ENCODE data around the gene LDLR.
A peak's percentile ranks its signal among the peaks of the same experiment; 100 is the strongest.

DNA sequence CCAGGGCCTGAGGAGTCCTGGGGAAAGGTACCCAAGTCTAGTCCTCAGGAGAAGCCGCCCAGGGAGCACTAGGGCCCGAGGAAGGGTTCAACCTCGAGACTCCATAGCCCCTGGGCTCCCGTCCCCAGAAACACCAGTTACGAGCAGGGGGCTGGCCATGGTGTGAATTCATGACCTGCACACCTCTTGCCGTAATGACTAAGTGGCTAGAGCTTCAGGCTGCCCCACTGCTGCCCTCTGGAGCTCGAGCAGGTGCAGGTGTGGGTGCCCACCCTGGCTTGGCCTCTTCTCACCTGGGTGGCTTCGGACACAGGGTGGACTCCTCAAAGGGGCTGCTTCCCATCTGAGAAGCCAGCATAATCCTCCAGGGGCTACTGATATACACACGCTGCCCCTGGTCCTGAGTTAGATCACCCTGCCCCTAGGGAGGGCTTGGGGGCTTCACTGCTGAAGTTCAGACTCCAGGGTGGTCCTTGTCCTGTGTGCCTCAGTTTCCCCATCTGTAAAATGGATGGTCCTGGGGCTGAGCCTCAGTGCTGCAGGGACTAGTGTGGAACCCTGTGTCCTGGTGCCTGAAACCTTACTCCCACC, 52.8 kb downstream of the LDLR start:
- TF ChIP-seq POLR2AphosphoS5 (IDR thresholded peaks at IDR 0.05): no peak
- TF ChIP-seq, protein P1, sequence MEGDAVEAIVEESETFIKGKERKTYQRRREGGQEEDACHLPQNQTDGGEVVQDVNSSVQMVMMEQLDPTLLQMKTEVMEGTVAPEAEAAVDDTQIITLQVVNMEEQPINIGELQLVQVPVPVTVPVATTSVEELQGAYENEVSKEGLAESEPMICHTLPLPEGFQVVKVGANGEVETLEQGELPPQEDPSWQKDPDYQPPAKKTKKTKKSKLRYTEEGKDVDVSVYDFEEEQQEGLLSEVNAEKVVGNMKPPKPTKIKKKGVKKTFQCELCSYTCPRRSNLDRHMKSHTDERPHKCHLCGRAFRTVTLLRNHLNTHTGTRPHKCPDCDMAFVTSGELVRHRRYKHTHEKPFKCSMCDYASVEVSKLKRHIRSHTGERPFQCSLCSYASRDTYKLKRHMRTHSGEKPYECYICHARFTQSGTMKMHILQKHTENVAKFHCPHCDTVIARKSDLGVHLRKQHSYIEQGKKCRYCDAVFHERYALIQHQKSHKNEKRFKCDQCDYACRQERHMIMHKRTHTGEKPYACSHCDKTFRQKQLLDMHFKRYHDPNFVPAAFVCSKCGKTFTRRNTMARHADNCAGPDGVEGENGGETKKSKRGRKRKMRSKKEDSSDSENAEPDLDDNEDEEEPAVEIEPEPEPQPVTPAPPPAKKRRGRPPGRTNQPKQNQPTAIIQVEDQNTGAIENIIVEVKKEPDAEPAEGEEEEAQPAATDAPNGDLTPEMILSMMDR (IDR thresholded peaks at IDR 0.05): peak in 2 of 4 experiments; percentile 3 to 41
- no peak for TF ChIP-seq POLR2A (IDR thresholded peaks at IDR 0.05)
